ENCODE measurements around the gene RASGRP3.
A peak's percentile ranks its signal among the peaks of the same experiment; 100 is the strongest.
"Not testable (repeated sequence)": the region's sequence is repeated elsewhere in the genome, so short reads cannot be mapped to it uniquely, and the experiment has no call there.

The RASGRP3 gene

DNA sequence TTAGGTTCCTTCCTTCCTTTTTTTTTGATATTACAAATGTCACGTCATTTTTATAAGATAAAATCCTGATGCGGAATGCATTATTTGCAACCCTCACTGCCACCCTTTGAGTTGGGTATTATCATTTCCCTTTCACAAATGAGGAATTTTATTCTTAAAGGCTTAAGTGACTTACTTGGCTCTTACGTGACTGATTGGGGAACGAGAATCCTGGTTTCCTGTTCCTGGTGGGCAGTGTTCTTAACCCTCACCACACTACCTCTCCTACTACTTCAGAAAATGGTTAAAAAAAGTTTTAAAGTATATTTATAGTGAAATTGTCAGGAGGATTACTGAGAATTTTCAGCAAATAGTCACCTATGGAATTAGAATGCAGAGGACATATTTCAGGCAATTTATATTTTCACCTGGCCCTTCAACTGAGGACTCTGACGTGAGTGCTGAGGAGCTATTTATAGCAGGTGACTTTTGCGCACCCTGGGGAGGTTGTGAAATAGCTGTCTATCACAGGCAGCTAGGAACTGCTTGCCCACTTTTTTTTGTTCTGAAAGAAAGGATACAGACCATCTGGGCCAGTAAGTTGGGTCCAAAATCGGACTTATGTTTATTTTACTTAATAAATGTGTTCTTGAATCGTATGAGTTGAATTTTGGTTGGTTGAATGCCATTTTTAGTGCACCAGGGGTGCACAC is 18.7 kb upstream of the RASGRP3 start:
- DNase-seq = no peak

DNA sequence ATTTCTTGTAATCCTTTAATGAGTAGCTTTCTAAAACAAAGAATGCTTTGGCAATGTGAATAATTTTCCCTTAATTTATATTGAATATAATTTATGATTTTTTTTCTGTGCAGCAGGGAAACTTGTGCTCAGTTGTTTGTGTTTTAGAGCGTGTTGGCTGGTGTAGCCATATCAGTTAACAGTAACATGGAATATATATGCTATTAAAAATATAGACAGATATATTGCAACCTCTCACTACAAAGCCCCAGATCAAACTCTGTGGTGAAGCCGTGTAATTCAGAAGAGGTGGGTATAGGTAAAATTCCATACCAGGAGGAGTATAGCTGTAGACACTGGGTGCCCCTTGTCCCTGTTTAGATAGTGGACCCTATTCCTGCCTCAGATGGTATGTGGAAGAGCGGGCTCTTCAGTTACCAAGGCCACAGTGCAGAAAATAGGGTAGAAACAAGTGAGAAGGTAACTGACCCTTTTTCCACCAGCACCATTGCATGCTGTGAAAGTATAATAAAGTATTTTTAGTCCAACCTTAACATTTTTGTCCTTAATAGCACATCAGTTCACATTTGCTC is 18.1 kb upstream of the RASGRP3 start:
- DNase-seq = no peak

DNA sequence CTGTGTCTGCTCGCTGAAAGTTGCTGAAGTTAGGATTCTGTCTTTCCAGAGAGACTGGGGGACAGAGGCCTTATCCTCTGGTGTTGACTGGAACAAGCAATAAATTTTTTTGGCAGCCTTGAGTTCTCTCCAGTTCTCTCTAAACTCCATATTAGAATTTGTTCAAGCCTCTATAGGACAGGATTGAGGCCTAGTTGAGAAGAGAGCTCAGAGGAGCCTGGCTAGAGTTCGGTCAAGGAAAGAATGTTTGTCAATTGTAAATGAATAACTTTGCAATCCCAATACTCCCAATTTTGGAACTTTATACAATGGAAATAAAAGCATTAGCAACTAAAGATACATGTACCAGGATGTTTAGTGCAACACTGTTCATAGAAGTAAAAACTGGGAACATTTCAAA is 16.7 kb upstream of the RASGRP3 start:
- DNase-seq = no peak

DNA sequence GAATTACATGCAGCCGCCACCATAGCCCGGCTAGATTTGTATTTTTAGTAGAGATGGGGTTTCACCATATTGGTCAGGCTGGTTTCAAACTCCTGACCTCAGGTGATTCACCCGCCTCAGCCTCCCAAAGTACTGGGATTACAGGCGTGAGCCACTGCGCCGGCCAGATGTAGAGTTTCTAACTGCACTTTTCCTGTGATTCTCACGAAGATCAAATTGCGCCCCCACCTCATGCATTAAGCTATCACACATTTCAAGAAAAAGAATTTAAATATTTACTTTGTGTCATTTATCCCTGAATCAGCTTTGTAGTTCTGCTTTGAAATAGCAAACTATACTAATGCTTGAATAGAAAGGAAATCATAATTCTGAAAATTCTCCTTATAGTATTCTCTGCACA is 13.9 kb upstream of the RASGRP3 start:
- DNase-seq = not testable (repeated sequence)

DNA sequence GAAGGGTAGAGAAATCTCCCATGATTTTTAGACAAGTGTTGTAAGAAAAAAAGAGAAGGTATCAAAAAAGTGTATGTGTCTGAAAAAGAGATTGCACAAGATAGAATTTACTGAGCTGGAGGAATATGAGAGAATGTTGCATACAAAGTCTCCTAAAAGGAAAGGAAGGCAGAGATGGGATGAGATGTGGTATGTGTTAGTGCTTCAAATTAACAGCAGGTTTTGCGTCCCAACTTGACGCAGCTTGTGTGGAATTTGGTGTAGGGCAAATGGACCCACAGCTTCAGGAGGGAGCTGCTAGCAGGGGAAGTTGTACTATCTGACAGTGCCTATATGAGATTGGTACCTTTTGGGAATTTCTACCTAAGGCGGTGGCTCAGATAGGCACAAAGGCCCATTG is 9.0 kb upstream of the RASGRP3 start:
- no peak for DNase-seq

DNA sequence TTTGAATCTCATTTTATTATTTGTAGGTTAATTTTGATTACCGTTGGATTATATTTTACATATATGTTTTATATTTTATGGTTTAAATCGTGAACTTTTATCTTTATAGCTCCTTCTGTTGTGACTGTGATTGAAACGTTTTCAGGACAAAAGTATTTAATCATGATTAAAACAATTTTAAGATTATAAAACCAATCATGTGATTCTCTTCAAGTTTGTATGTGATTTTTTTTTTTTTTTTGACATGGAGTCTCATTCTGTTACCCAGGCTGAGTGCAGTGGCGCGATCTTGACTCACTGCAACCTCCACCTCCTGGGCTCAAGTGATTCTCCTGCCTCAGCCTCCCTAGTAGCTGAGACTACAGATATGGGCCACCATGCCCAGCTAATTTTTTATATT is 7.2 kb upstream of the RASGRP3 start:
- DNase-seq = no peak

DNA sequence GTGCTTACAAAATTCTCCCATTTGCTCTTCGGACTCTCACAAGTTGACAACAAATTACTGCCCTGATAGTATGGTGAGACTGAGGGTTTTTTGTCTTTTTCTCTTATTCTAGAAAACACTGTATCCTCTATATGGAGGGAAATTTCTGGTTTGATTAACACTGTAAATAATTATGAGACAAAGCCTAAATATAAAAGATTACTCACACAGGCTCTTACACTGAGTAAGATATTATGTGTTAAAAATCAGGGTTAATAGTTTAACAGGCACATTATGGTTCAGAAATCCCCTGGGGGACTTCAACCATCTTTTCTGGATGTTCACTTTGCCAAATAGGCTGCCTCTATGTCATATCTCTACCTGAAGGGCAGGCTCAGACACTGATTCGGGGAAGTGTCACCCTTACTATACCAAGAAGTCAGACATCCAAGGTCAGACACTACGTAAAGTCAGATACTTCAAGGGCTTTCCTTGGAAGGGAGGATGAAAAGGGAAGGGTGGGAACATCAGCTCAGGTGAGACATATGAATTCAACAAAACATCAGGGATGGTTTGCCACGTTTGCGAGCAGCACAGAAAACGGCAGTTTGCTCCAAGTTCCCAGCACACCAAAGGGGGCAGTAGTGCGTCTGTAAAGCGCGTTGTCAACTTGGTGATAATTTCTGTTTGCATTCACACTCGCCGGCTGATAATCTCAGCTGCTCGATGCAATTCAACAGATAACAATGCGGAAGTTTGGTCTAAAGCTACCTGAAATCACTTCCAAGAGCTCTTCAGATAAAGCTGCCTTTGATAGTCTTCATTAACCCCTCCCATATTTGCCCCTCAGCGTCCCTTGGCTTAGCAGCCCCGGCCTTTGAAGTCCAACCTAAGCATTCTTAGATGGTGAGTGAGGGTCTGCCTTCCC is 972 bp upstream of the RASGRP3 start:
- peak; percentile 76 for DNase-seq

DNA sequence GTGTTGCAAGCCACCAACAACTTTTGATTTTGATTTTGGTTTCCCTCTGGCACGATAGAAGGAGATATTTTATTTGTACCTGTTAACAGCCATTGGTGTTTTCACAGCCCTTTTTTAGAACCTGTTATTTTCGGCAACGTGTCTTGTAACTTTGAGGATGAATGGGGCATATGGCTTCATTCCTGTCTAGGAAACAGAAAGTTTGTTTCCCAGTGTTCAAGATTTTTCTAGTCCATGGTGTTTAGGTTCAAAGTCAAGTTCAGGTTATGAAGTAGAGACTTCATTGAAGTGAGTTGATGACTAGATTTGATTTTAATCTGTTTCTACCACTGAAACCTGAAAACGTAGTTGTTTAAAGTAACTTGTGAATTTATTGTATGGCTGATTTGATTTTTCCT is 343 bp downstream of the RASGRP3 start:
- no peak for DNase-seq

DNA sequence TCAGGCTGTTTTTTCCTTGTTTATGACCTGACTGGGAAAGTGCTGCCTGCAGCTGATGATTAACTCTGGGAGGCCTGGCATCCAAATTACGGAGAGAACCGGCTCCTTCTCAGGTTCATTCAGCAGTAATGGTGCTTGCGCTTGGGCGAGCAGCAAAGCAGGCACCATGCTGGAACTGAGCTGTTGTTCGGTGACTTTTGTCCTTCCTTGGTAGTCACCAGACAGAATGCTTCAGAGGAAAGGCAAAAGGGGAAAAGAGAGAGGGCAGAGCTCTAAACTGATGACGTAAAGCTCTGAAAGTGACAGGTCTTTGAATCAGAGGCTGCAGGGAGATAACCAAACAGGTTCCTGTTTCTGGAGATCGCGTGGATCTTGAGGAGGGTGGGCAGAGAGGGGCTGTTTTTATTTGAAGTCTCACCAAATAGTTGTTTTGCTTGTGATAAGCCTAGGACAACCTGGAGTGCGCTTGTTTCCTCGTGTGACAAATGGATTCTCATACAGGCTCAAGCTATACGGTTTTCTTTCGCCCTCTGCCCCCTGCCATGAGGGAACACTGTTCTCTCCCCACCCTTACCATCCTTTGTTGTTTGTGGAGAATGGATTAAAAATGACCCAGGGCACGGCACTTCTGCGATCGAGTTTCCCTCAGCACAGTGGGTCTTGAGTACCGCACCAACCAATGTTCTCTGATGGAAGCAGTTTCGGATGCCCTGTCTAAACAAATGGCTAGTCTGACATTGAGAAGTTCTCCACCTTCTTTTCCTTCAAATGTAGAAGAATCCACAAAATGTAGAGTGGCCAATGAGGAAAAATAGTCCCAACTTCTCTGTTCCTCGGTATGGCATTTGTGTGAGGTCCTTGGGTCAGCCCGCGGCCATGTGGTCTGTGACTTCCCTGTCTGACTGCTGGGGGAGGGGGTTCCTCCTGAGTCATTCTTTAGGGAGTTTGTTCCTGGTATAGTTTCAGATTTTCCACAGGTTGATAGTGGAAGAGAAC is 1.3 kb downstream of the RASGRP3 start:
- DNase-seq = no peak

DNA sequence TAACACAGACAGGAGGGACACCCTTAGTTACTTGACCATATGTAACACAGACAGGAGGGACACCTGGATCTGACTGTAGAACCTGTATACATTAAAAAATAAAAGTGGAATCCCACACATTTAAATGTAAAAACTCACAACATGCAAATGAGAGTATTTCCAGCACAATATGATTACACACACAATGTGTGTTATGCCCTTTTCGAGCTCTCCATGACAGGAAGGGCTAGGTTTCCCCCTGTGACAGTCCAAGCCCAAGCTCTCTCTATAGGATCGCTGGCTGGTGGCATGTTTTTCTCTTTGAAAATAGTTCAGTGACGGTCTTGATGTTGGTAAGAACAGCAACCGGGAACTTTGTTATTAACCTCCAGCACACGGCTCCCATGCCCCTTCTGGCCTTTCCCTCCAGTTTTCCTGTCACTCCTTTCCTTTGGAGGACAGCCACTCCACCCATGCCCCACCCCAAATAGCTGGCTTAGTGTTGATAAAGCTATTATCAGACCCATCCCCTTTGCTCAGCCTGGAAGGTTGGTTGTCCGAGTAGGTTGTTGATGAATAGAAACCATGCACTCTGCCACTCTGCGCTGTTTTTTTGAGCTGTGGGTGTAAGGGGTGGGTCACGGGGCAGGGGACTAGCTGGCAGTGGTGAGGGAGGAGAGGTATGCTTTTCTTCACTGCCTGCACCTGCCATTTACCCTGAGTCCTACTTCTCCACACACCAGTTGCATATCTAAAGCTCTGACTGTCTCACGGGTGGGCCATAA is 2.7 kb downstream of the RASGRP3 start:
- no peak for DNase-seq

DNA sequence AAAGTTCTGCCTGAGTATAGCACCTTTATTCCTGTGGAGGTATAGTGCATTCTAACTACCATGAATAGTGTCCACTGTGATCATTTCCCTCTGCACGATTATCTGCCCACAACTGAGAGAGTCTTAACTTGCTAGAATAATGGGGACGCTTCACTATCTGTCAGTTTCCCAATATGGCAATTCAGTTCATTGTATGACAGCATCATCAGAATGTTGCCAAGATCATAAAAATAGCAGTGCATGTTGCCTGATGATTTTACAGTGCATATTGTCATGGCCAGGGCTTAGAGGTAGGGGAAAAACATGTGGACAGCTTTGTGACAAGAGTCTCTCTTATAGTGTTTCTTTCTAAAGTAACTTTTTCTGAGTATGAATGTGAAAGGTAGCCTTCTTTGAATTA is 6.1 kb downstream of the RASGRP3 start:
- DNase-seq = no peak

DNA sequence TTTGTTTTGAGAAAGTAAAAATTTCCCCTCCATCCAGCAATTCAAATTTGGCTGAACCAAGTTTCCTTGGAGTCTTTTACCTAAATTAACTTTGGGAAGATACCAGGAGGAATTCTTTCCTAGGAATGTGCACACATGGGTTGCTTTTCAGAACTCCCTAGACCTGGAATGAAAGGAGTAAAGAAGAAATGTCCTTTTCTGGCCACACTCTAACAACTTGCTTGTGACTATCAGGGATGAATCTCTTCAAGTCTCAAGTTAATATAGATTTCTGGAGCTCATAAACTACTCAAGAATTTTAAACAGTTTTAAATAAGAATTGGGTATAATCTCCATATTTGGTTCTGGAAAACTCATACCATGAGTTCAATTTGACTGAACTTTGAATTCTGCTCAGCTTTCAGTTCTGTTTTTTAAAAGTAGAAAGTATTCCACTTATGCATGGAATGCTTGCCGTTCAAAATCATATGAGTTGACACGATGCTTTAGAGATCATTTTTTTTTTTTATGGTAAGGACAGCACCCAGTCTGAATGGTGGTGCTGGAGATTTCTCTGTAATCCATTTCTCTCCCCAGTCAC is 7.7 kb downstream of the RASGRP3 start:
- DNase-seq = no peak

DNA sequence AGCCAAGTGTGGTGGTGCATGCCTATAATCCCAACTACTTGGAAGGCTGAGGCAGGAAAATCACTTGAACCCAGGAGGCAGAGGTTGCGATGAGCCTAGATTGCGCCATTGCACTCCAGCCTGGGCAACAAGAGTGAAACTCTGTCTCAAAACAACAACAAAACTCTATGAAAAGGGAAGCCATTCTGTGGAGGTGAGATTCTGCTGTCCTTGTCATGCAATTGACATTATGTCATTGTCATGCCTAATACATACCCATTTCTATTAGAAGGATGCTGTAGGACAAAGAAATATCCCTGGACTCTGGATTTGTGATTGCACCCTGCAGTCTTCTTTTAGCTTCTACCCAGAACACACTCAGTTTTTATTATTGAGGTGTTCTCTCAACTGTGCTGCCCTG is 8.6 kb downstream of the RASGRP3 start:
- no peak for DNase-seq

DNA sequence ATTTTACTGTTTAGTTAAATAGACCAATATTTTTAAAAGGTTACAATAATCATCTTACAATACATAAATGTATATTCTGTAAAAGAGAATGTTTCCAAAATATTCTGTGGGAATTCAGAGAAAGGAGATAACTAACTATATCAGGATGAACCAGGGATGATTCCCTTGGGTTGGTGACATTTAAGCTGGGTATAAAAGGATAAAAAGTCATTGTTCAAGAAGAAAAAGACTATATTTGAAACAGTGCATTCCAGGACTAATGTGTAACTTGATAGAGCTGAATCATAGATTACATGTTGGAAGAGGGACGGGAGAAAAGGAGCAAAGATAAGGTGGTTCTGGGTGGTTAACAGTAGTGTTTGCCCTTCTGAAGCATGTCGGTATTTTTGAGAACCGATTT is 10.1 kb downstream of the RASGRP3 start:
- no peak for DNase-seq

DNA sequence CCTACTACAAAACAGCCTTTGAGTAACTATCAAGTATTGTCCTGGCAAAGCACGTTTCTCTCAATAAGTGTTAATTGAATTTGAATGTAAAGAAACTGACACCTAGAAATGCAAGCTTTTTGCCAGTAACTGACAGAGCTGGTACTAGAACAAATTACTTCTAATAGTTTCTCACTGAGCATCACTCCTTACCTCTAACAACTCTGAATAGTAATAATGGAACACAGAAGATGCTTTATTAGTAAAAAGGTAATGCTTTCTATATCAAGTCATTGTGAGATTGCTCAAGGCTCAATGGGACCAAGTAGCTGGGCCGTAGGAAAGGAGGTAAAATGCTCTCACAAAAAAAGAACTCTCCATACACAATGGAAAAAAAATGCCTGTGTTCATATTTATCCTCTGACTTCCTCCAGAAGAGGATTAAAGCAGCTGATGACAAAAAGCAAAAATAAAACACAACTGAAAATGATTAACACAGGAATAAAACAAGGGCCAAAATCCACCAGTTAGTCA is 11.8 kb downstream of the RASGRP3 start:
- DNase-seq = no peak

DNA sequence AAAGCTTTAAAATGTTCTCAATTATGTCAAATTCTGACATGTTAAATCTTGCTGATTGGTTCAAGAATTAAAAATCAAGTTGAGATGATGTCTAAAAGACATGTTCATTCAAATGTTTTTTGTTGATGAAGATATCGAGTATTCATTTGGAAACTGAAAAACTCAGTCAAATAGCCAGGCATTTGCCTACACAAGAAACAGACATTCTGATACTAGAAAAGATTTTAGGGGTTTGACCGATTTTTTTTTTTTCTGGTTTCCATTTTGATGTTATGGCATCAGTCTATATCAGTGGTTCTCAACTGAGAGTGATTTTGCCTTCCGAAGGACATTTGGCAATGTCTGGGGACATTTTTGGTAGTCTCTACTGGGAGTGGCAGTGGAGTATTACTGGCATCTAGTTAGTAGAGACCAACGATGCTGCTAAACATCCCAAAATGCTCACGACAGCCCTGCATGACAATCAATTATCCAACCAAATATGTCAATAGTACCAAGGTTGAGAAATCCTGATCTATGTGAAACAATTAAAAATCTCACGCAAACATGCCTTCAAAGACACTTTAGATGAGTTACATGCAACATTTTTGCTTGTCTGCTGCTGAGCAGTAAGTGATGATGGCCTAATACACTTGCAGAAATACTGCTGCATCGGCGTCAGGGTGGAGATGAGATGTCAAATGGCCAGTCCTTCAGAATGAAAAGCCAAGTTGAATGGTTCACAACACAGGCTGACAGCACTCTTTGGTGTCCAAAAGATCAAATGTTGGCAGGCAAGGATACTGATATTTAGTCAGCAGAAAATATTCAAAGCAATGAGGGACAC is 12.5 kb downstream of the RASGRP3 start:
- DNase-seq = no peak

DNA sequence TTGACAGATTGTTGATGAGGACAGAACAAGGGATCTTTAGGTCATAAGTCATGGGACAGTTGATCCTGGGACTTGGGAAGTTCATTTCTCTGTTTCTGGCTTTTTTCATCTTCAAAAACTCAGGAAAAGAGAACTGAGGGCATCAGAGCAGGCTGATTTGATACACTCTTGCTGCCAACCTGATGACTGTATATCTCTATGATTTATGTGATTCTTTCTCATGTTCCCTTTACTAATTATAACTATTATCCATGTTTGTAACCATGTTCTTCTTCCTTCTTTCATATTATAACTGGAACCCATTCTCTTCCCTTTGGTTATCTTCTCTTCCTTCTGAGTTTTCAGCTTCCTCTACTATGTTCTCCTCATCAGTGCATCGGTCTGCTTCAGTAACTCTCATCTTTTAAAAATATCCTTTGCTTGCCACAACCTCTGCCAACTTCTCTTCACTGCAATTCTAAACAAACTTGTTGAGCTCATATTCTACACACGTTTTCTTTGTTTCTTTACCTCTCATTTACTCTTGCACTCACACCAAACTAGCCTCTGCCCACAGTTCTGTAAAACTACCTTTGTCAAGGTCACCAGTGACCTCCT is 13.5 kb downstream of the RASGRP3 start:
- DNase-seq = no peak

DNA sequence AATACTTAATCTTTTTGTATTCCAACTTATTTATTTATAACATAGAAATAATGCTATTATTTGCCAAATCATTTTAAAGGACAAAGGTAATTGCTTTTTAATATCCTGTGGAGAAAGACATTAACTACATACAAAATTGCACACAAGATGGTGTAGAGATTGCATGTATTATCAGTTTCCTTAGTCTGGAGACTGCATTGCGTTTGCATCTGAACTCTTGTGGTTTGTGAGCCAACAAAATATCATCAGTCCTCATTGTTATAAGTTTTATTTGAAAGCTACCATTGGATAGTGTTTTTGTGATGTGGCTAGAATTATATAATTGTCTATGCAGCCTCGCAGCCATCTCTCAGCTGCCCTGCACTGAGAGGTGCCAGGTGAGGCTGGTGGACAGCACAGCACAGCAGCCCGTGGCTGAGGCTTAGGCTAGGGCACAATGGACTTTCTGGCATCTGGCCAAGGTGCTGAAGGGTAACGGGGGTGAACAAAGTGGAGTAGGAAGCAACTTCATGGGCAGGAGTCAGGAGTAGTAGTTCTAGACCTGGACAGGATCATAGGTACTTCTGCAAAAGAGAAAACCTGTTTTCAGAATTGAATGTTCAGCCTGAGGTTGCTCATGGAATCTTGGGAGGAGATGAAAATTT is 15.1 kb downstream of the RASGRP3 start:
- no peak for DNase-seq

DNA sequence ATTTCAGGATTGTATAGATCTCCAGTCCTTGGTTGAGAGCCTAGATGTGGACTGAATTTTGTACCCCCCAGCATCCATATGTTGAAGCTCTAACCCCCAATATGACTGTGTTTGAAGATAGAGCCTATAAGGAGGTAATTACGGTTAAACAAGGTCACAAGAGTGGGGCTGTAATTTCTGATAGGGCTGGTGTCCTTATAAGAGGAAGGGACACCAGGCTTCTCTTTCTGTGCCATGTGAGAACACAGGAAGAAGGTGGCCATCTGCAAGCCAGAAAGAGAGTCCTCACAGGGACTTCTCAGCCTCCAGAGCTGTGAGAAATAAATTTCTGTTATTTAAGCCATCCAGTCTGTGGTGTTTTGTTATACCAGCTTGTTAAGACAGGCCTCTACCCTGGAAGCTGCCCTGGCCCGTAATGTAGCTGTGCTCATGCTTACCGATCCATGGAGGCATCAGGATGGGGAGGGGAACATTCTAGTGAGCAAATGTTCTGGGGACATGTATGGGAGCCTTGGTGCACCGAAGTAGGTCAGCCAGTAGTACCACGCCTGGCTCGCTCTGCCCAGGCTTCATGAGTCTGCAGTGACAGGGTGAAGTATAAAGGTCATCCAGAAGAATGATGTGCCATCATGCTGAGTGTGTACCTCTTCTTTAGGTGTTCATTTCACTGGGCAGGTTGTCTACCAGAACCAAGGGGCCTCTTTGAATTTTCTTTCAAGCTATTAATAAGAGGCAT is 16.1 kb downstream of the RASGRP3 start:
- DNase-seq = no peak

Data from activated T-cell treated with anti-CD3 and anti-CD28 coated beads for 4 hours (primary cell).